UCSD-AML1 (cell line): Measurements from ENCODE around the gene MTMR10.

Experiments used
- DNase-seq: peaks from one replicate; lab custom pipeline; 2025; ENCODE audit not compliant: unreplicated experiment; lab: John Stamatoyannopoulos, UW

The MTMR10 gene

GRCh38 chr15:30991255-30992235 lies at the start of gene MTMR10:
MTMR10 (minus strand) TSS chr15:30991628; CDS start chr15:30991506, 122 bp downstream.
- peak; percentile 89 for DNase-seq

- DNase-seq: no peak
Observed at GRCh38 chr15:31040611-31041010, 49.2 kb upstream of the MTMR10 start.

- no peak for DNase-seq
Observed at GRCh38 chr15:31039961-31040360, 48.5 kb upstream of the MTMR10 start.

- no peak for DNase-seq
Observed at GRCh38 chr15:31037731-31038477, 46.5 kb upstream of the MTMR10 start.

- no peak for DNase-seq
Observed at GRCh38 chr15:31036783-31037182, 45.4 kb upstream of the MTMR10 start.

GRCh38 chr15:31035610-31036009 lies 44.2 kb upstream of the MTMR10 start:
- no peak for DNase-seq

GRCh38 chr15:31034152-31034551 lies 42.7 kb upstream of the MTMR10 start:
- DNase-seq: no peak

- DNase-seq: no peak
Observed at GRCh38 chr15:31032961-31033371, 41.5 kb upstream of the MTMR10 start.

- DNase-seq: no peak
Observed at GRCh38 chr15:31031471-31032067, 40.1 kb upstream of the MTMR10 start.

GRCh38 chr15:31027910-31028578 lies 36.6 kb upstream of the MTMR10 start:
- peak; percentile 59 for DNase-seq

GRCh38 chr15:31025996-31026395 lies 34.6 kb upstream of the MTMR10 start:
- no peak for DNase-seq

- no peak for DNase-seq
Observed at GRCh38 chr15:31024979-31025378, 33.6 kb upstream of the MTMR10 start.

- no peak for DNase-seq
Observed at GRCh38 chr15:31024330-31024729, 32.9 kb upstream of the MTMR10 start.

- DNase-seq: no peak
Observed at GRCh38 chr15:31023841-31024240, 32.4 kb upstream of the MTMR10 start.

- no peak for DNase-seq
Observed at GRCh38 chr15:31021067-31021665, 29.7 kb upstream of the MTMR10 start.

- DNase-seq: no peak
Observed at GRCh38 chr15:31020542-31020941, 29.1 kb upstream of the MTMR10 start.

GRCh38 chr15:31019986-31020385 lies 28.6 kb upstream of the MTMR10 start:
- DNase-seq: no peak

- DNase-seq: no peak
Observed at GRCh38 chr15:31017311-31017710, 25.9 kb upstream of the MTMR10 start.

- no peak for DNase-seq
Observed at GRCh38 chr15:31016446-31016915, 25.1 kb upstream of the MTMR10 start.

GRCh38 chr15:31014608-31014925 lies 23.1 kb upstream of the MTMR10 start:
- DNase-seq: no peak
